ENCODE measurements around the gene CALCA. TPM values are rescaled to one million over a fixed set of nuclear protein-coding genes. Genes with fewer than 3 reads are reported as not detected.

The CALCA gene
- total RNA-seq, 6 donors from 2014 or later = 0.61 to 1.4 TPM; not detected in 4

DNA sequence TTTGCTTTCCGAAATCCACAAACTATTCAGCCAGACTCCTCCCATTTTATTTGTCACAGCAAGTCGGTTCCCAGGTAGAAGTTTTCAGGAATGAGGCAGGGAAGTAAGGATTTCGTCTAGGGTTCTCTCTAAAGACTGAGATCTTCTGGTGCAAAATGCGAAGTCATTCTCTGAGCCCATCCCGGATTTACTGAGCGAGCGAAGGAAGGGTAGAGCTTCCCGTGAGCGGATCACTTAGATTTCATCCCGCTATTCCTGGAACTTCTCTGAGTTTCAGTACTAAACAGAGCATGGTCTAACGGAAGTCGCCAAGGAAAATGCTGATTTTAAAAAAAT, 3.1 kb upstream of the CALCA start:
- TF ChIP-seq POLR2AphosphoS5 (IDR thresholded peaks at IDR 0.05) = no peak
- TF ChIP-seq EP300 (IDR thresholded peaks at IDR 0.05) = no peak
- TF ChIP-seq, protein P1, sequence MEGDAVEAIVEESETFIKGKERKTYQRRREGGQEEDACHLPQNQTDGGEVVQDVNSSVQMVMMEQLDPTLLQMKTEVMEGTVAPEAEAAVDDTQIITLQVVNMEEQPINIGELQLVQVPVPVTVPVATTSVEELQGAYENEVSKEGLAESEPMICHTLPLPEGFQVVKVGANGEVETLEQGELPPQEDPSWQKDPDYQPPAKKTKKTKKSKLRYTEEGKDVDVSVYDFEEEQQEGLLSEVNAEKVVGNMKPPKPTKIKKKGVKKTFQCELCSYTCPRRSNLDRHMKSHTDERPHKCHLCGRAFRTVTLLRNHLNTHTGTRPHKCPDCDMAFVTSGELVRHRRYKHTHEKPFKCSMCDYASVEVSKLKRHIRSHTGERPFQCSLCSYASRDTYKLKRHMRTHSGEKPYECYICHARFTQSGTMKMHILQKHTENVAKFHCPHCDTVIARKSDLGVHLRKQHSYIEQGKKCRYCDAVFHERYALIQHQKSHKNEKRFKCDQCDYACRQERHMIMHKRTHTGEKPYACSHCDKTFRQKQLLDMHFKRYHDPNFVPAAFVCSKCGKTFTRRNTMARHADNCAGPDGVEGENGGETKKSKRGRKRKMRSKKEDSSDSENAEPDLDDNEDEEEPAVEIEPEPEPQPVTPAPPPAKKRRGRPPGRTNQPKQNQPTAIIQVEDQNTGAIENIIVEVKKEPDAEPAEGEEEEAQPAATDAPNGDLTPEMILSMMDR (IDR thresholded peaks at IDR 0.05) = no peak
- TF ChIP-seq POLR2A (IDR thresholded peaks at IDR 0.05) = no peak
- no peak overlapping the region for H3K4me3 ChIP-seq
- no peaks in the 10 kb centered on the region for H3K9me3 ChIP-seq
- no peaks in the 10 kb centered on the region for H3K36me3 ChIP-seq
- ATAC-seq (ENCODE audit: low FRiP score in 2 of 2) (no peak), DNase-seq (no peak)
- H3K4me1 ChIP-seq = peaks cover 21 to 37% (median 29%) of the 10 kb centered on the region in 4 donors
- 8 to 14% methylated on average over 11 to 12 of the region's 12 CpGs for WGBS, 2 donors
- peaks cover 0 to 40% (median 16%) of the 10 kb centered on the region in 4 donors for H3K27me3 ChIP-seq
- H3K27ac ChIP-seq = no peak overlapping the region

DNA sequence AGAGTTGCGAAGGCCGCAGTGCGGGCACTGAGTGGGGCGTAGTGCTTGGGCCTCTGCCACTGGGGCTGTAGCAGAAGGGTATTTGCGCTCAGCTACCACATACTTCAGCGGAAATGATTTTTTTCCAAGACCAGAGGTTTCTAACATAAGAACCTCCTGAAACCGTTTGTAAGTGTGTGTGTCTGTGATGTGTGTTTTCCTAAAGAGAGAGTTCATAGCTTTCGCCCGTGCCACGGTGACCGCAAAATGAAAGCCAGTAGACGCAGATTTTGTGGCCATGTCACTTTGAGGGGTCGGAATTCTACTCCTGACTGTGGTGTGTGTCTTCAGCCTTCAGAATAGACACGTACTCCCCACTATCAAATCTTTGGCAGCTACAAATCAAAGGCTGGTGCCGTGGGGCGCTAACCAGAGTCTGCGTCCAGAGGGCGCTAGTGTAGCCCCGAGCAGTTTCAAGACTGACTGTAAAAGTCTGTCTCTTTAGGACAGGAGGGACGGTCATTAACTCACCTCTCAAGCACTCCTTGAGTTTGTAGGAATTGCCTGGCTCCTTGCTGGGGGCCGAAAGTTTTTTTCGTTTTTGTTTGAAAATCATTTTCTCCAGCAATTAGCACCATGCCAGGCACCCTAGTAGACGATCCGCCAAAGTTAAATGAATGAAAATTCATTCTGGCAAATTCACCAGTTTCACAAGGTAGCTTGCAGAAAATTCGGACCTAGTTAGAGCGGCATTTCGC, 2.5 kb upstream of the CALCA start:
- 2 to 5% methylated on average over 11 to 27 of the region's 27 CpGs for WGBS, 2 donors
- H3K36me3 ChIP-seq = no peaks in the 10 kb centered on the region
- TF ChIP-seq EP300 (IDR thresholded peaks at IDR 0.05) (no peak), POLR2AphosphoS5 (IDR thresholded peaks at IDR 0.05) (no peak), POLR2A (IDR thresholded peaks at IDR 0.05) (no peak)
- TF ChIP-seq, protein P1 (IDR thresholded peaks at IDR 0.05) = peak; percentile 27 to 43 (median 37)
- no peak overlapping the region for H3K27ac ChIP-seq
- H3K9me3 ChIP-seq = no peaks in the 10 kb centered on the region
- DNase-seq = no peak
- peaks cover 0 to 44% (median 16%) of the 10 kb centered on the region in 4 donors for H3K27me3 ChIP-seq
- peak in 1 of 2 donors; percentile 74 for ATAC-seq (ENCODE audit: low FRiP score in 2 of 2)
- H3K4me3 ChIP-seq = peak overlapping the region in 3 of 4 donors; percentile 7 to 31 (median 28)
- peaks cover 21 to 37% (median 29%) of the 10 kb centered on the region in 4 donors for H3K4me1 ChIP-seq

DNA sequence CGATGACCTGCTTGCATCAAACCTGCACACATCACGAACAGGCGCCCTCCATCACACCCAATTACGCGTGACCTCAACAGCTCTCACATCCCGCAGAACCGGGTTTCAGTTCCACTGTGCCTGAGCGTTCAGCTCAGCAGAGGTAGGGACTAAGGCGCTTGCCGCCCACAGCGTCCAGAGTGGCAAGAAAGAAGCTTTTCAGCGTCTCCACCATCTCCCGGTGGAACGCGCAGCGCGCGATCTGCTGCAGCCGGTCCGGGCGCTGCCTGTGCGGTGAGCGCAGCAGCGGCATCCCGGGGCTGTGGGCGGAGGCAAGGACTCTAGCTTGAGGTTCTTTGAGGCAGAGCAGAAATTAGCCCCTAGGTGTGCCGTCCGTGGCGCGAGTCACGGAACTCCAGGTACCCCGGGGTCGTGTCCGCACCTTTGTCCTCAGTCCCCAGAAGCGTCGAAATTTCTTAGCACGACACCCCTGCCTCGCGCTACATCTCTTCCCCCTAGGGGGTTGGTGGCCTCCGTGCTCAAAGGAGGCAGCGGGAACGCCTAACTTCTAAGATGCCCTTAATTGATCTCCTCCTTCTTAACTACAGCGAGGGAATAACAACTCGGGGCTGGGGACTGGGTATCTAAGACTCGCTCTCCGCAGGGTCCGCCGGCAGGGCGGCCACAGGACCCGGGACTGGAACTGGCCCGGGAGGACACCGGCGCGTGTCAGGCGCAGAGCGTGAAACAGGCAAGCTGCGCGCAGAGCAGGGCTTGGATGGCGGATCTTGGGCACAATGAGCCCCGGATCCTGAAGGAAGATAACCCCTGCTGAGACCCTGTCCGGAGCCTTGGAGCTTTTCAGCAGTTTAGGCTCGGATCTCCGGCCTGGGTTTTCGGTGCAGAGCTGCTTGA, 1.7 kb upstream of the CALCA start:
- H3K27me3 ChIP-seq = peaks cover 0 to 45% (median 16%) of the 10 kb centered on the region in 4 donors
- H3K4me1 ChIP-seq = peaks cover 21 to 37% (median 29%) of the 10 kb centered on the region in 4 donors
- H3K4me3 ChIP-seq = peak overlapping the region in 3 of 4 donors; percentile 7 to 31 (median 28)
- ATAC-seq (ENCODE audit: low FRiP score in 2 of 2) = peak; percentile 12 to 35
- TF ChIP-seq EP300 (IDR thresholded peaks at IDR 0.05) = no peak
- TF ChIP-seq POLR2A (IDR thresholded peaks at IDR 0.05) = no peak
- TF ChIP-seq POLR2AphosphoS5 (IDR thresholded peaks at IDR 0.05) = no peak
- TF ChIP-seq, protein P1 (IDR thresholded peaks at IDR 0.05) = no peak
- WGBS, 2 donors = 1 to 6% methylated on average over 20 to 52 of the region's 64 CpGs
- H3K9me3 ChIP-seq = no peaks in the 10 kb centered on the region
- H3K27ac ChIP-seq = no peak overlapping the region
- no peaks in the 10 kb centered on the region for H3K36me3 ChIP-seq
- DNase-seq = peak in 1 of 2 donors; percentile 84

DNA sequence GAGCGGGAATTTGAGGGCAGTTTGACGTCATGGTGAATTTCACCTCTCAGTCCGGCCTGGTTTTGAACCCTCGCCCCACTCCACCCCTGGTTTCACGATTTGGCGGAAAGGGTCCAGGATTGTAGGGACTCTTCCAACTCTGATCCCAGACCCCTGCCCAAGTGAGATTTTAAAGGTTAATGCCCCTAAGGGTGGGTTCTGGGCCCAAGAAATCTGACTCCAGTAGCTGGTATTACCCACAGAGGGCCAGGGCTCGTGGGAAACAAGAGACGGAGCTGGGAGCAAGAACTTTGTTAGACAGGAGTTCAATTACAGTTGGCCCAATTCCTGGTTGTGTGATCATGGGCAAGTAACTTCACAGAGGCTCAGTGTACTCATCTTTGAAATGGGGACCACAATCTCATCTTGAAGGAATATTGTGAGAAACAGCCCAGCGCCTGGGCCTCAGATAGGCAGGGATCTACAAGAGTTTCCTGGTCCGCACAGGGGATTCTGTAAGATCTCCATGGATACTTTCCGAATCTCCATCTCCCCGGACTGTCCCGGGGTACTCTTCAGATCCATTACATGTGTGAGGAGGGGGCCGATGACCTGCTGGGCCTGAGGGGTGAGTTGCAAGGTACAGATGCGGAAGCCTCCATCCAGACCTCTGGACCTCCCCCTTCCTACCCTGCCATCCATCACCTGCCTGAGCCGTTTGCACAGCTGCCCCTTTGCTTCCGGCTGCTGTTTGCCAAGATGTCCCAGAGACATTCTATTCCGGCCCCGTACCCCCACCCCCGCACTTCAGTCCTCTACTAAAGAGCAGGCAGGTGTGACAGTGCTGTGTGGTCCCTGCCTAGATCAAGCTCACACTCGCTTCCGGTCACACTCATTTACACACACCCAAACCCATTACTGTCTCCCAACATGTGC, 687 bp upstream of the CALCA start:
- H3K4me3 ChIP-seq = peak overlapping the region in 1 of 4 donors; percentile 28

More for the DNA sequence above, 687 bp upstream of the CALCA start:
- 11 to 13% methylated on average over 11 to 22 of the region's 22 CpGs for WGBS, 2 donors
- TF ChIP-seq EP300 (IDR thresholded peaks at IDR 0.05) = no peak
- no peak for TF ChIP-seq POLR2AphosphoS5 (IDR thresholded peaks at IDR 0.05)
- no peak for TF ChIP-seq POLR2A (IDR thresholded peaks at IDR 0.05)
- TF ChIP-seq, protein P1 (IDR thresholded peaks at IDR 0.05) = no peak
- H3K9me3 ChIP-seq = no peaks in the 10 kb centered on the region
- peaks cover 0 to 45% (median 16%) of the 10 kb centered on the region in 4 donors for H3K27me3 ChIP-seq
- ATAC-seq (ENCODE audit: low FRiP score in 2 of 2) (no peak), DNase-seq (no peak)
- H3K27ac ChIP-seq = no peak overlapping the region
- no peaks in the 10 kb centered on the region for H3K36me3 ChIP-seq
- H3K4me1 ChIP-seq = peaks cover 21 to 37% (median 29%) of the 10 kb centered on the region in 4 donors

Measured in upper lobe of left lung (tissue), 6 donors.